GM12878 (cell line): ENCODE measurements around the gene CKMT2. TPM values are rescaled to one million over a fixed set of nuclear protein-coding genes. Genes with fewer than 3 reads are reported as not detected.
A peak's percentile ranks its signal among the peaks of the same experiment; 100 is the strongest.

Experiments
- CBFB ChIP-seq: IDR thresholded peaks from 2 replicates; pipeline ENCODE4 v1.6.1; 2016; ENCODE audit warnings: antibody characterized with exemption, low read depth
- CEBPB ChIP-seq, 2 experiments: fragments of 150-350 bp in 1 of 2; IDR thresholded peaks; 2 replicates each; pipeline ENCODE4 v1.6.1; 2012 to 2014; ENCODE audit warnings: low read depth in 2 of 2, low read length in 2 of 2, borderline replicate concordance in 1 of 2, inconsistent platforms in 1 of 2
- CHD2 ChIP-seq: IDR thresholded peaks from 2 replicates; pipeline ENCODE4 v1.6.1; 2011; ENCODE audit warnings: low read depth, low read length, improper control_type of control experiment, borderline replicate concordance
- CUX1 ChIP-seq: IDR thresholded peaks from 2 replicates; pipeline ENCODE4 v1.6.1; 2012; ENCODE audit warnings: improper control_type of control experiment, low read depth, low read length; ENCODE audit not compliant: insufficient replicate concordance
- ETV6 ChIP-seq, 2 experiments: fragments of 450-650 bp in 1 of 2; IDR thresholded peaks in 1 of 2; conservative IDR thresholded peaks in 1 of 2; 2 replicates each; pipeline ENCODE4 v1.6.1; 2014; ENCODE audit warnings: antibody characterized with exemption in 1 of 2, borderline replicate concordance in 1 of 2, low read depth in 1 of 2, mild to moderate bottlenecking in 1 of 2, moderate library complexity in 1 of 2
- FOXK2 ChIP-seq: fragments of 450-650 bp; IDR thresholded peaks from 2 replicates; pipeline ENCODE4 v1.6.1; 2017; ENCODE audit warnings: mild to moderate bottlenecking, moderate library complexity
- HDAC6 ChIP-seq: fragments of 200-600 bp; sonication (generic); IDR thresholded peaks from one replicate; pipeline ENCODE4 v1.8.0; 2017; ENCODE audit warnings: antibody characterized with exemption; ENCODE audit not compliant: unreplicated experiment
- MXI1 ChIP-seq: fragments of 150-350 bp; IDR thresholded peaks from 2 replicates; pipeline ENCODE4 v1.6.1; 2011; ENCODE audit warnings: low read depth, mild to moderate bottlenecking, inconsistent platforms, low read length, improper control_type of control experiment
- NR2C1 ChIP-seq: fragments of 450-650 bp; IDR thresholded peaks from 2 replicates; pipeline ENCODE4 v1.6.1; 2017; ENCODE audit warnings: antibody characterized with exemption, mild to moderate bottlenecking, moderate library complexity
- NR2C2 ChIP-seq: IDR thresholded peaks from 2 replicates; pipeline ENCODE4 v1.6.1; 2011; ENCODE audit warnings: borderline replicate concordance, low read depth; ENCODE audit not compliant: control insufficient read depth, insufficient read length
- POLR2A ChIP-seq: IDR thresholded peaks from 2 replicates; pipeline ENCODE4 v1.6.1; 2011; ENCODE audit warnings: low read depth, mild to moderate bottlenecking, low read length
- POLR2AphosphoS5 ChIP-seq: IDR thresholded peaks from 2 replicates; pipeline ENCODE4 v1.6.1; 2011; ENCODE audit warnings: mild to moderate bottlenecking, low read length, inconsistent platforms
- POU2F2 ChIP-seq: IDR thresholded peaks from 3 replicates; pipeline ENCODE4 v1.6.1; 2011; ENCODE audit warnings: low read depth, mild to moderate bottlenecking, low read length, borderline replicate concordance
- RCOR1 ChIP-seq: conservative IDR thresholded peaks from 2 replicates; pipeline ENCODE4 v1.6.1; 2012; ENCODE audit warnings: low read depth, low read length, improper control_type of control experiment
- SIX5 ChIP-seq: IDR thresholded peaks from 2 replicates; pipeline ENCODE4 v1.6.1; 2011; ENCODE audit warnings: mild to moderate bottlenecking, low read depth, low read length, moderate library complexity; ENCODE audit not compliant: severe bottlenecking
- SMAD1 ChIP-seq: fragments of 450-650 bp; IDR thresholded peaks from 2 replicates; pipeline ENCODE4 v1.6.1; 2018; ENCODE audit warnings: mild to moderate bottlenecking, low read depth; ENCODE audit not compliant: partially characterized antibody
- STAT1 ChIP-seq: fragments of 450-650 bp; conservative IDR thresholded peaks from 2 replicates; pipeline ENCODE4 v1.6.1; 2014; ENCODE audit warnings: antibody characterized with exemption, mild to moderate bottlenecking
- TAF1 ChIP-seq: IDR thresholded peaks from 2 replicates; pipeline ENCODE4 v1.6.1; 2011; ENCODE audit warnings: mild to moderate bottlenecking, low read depth, low read length, borderline replicate concordance
- ZNF384 ChIP-seq: IDR thresholded peaks from 2 replicates; pipeline ENCODE4 v1.6.1; 2012; ENCODE audit warnings: low read depth, mild to moderate bottlenecking, low read length, improper control_type of control experiment, borderline replicate concordance
- polyA plus RNA-seq, 11 experiments: library from polyadenylated mRNA; depleted of rRNA in 4 of 11; unstranded in 6 of 11; stranded (reverse) in 5 of 11; fragments of >200 nt; fragmentation: Nextera tagmentation in 4 of 11; fragmentation: Illumina TruSeq in 1 of 11; extraction: Ambion mirVana in 4 of 11; extraction: Trizol in 1 of 11; gene quantifications; 1 replicate in 1 of 11; 2 replicates in 10 of 11; pipeline versions ENCODE4 v1.2.1 to v1.2.3, GENCODE V29; 2011 to 2016; ENCODE audit warnings: inconsistent platforms in 2 of 11, missing spikeins in 2 of 11, low read depth in 1 of 11
- total RNA-seq, 4 experiments: library from RNA; depleted of rRNA in 3 of 4; stranded (reverse); fragments of >200 nt in 3 of 4; fragmentation: Illumina TruSeq in 1 of 4; extraction: Trizol in 1 of 4; gene quantifications; 2 replicates each; pipeline versions ENCODE4 v1.2.1 to v1.2.3, GENCODE V29; 2013 to 2021
- TF ChIP-seq, protein P1 (sequence below): fragments of 450-650 bp; IDR thresholded peaks from 2 replicates; pipeline ENCODE4 v1.6.1; 2014; ENCODE audit warnings: mild to moderate bottlenecking
- TF ChIP-seq, protein P2 (sequence below), 3 experiments: IDR thresholded peaks in 2 of 3; conservative IDR thresholded peaks in 1 of 3; 2 replicates each; pipeline ENCODE4 v1.5.1; 2011; ENCODE audit warnings: low read depth in 3 of 3, low read length in 3 of 3, mild to moderate bottlenecking in 3 of 3, control low read depth in 2 of 3, moderate library complexity in 2 of 3, inconsistent platforms in 1 of 3, mixed read lengths in 1 of 3; ENCODE audit not compliant: control insufficient read depth in 2 of 3, insufficient read depth in 1 of 3; ENCODE audit errors: extremely low read depth in 1 of 3

CKMT2 gene
- total and polyA plus RNA-seq, 10 of the 15 experiments (the other 5 are each of a cell fraction or from before 2014, with no cell fraction given): 0.70 to 1.2 TPM; not detected in 8

DNA sequence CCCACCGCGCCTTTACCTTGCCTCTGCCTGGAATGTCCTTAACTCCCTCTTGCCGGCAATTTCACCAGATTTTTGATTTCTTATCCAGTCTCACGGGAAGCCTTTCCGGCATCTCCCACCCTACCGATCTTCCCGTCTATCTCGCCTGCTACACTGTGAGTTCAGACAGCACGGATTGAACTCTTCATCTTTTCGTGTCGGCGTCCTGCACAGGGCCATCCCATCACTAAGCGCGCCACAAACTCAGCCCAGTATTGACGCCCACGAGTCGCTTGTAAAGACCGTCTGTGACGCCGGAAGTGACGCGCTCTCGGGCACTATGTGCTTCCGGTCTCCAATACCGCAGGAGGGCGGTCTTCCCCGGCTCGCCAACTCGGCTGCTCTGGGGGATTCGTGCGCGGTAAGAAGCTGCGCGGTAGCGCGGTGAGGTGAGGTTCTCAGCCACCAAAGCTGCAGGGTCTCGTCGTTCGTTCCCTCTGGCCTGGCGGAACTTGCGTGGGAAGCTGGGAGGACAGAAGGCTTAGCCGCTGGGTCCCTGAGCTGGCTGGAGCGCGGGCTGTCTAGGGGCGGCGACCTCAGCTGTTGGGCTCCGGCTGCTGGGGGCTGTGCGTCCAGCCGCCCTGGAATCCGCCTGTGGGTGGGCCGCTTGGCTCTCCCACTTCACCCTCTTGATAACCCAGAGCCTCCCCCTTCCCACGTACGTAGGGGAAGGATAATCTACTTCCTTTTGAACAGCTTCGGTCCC lies 68.3 kb downstream of the CKMT2 start, which contains the start of gene ZCCHC9 (continued):
- TF ChIP-seq POU2F2: peak; percentile 45; the same call in 2 of the 3 replicates
- TF ChIP-seq POLR2A: peak; percentile 98
- TF ChIP-seq ETV6 (conservative IDR thresholded peaks at IDR 0.05 in 1 of 2, IDR thresholded peaks at IDR 0.05 in 1 of 2; ENCODE audit: borderline replicate concordance in 1 of 2, low read depth in 1 of 2): no peak
- TF ChIP-seq POLR2AphosphoS5: peak; percentile 97
- TF ChIP-seq ZNF384: peak; percentile 40; the same call in 1 of the 2 replicates
- TF ChIP-seq NR2C1: peak; percentile 92
- TF ChIP-seq, protein P1, sequence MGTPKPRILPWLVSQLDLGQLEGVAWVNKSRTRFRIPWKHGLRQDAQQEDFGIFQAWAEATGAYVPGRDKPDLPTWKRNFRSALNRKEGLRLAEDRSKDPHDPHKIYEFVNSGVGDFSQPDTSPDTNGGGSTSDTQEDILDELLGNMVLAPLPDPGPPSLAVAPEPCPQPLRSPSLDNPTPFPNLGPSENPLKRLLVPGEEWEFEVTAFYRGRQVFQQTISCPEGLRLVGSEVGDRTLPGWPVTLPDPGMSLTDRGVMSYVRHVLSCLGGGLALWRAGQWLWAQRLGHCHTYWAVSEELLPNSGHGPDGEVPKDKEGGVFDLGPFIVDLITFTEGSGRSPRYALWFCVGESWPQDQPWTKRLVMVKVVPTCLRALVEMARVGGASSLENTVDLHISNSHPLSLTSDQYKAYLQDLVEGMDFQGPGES: 0 out of 2 replicates have a peak, but pooled peaks have one; percentile 41
- TF ChIP-seq SIX5: peak; percentile 48
- TF ChIP-seq, protein P2, sequence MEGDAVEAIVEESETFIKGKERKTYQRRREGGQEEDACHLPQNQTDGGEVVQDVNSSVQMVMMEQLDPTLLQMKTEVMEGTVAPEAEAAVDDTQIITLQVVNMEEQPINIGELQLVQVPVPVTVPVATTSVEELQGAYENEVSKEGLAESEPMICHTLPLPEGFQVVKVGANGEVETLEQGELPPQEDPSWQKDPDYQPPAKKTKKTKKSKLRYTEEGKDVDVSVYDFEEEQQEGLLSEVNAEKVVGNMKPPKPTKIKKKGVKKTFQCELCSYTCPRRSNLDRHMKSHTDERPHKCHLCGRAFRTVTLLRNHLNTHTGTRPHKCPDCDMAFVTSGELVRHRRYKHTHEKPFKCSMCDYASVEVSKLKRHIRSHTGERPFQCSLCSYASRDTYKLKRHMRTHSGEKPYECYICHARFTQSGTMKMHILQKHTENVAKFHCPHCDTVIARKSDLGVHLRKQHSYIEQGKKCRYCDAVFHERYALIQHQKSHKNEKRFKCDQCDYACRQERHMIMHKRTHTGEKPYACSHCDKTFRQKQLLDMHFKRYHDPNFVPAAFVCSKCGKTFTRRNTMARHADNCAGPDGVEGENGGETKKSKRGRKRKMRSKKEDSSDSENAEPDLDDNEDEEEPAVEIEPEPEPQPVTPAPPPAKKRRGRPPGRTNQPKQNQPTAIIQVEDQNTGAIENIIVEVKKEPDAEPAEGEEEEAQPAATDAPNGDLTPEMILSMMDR (IDR thresholded peaks at IDR 0.05 in 2 of 3, conservative IDR thresholded peaks at IDR 0.05 in 1 of 3; ENCODE audit: control insufficient read depth in 2 of 3, extremely low read depth in 1 of 3, insufficient read depth in 1 of 3, low read depth in 3 of 3, low read length in 3 of 3): peak; percentile 2 to 21 (median 12); a peak in 1 of 6 replicates
- no peak for TF ChIP-seq NR2C2
- no peak; the same call in 1 of the 2 replicates for TF ChIP-seq STAT1
- peak; percentile 37 for TF ChIP-seq FOXK2
- peak; percentile 52; the same call in 1 of the 2 replicates for TF ChIP-seq CHD2
- peak; percentile 81; the same call in 1 of the 2 replicates for TF ChIP-seq TAF1
- TF ChIP-seq HDAC6: no peak
- peak; percentile 31 for TF ChIP-seq SMAD1
- no peak for TF ChIP-seq CUX1
- peak; percentile 89 for TF ChIP-seq MXI1
- TF ChIP-seq RCOR1: no peak
- peak; percentile 87 for TF ChIP-seq CBFB
- TF ChIP-seq CEBPB (IDR thresholded peaks at IDR 0.05; ENCODE audit: borderline replicate concordance in 1 of 2, low read depth in 2 of 2, low read length in 2 of 2): no peak
